ENCODE measurements around the gene TMTC2.

Gene TMTC2

DNA sequence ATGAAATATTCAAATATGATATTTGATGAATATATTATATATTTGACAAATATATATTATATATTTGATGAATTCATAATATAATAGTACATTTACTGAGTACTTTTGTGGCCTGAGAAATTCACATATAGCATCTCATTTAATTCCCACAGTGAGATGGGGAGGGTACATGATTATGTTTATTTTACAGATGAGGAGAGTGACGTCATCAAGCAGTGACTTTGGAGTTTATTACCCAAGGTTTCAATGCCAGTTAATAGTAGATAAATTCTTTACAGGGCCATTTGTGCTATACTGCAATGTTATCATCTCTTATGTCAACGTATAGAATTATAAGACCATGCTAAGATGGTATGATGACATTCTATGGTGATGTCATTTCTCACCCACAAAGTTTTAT is 352.7 kb downstream of the TMTC2 start:
- DNase-seq: no peak

DNA sequence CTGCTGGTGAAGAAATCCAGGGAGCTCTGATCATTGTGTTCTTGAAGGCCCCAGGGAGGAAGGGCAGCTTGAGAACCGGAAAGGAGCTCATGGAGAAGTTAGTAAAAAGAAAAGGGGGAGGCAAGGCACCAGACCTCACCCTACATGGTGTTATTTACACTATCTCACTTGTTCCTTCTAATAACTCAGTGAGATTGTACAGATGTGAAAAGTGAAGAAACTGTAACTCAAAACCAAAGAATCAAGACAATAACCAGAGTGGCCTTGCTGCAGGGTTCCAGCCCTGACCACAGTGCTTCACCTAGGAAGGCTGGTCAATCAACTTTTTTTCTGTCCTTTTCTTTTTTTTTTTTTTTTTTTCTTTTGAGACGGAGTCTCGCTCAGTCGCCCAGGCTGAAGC is 353.6 kb downstream of the TMTC2 start:
- no peak for DNase-seq

DNA sequence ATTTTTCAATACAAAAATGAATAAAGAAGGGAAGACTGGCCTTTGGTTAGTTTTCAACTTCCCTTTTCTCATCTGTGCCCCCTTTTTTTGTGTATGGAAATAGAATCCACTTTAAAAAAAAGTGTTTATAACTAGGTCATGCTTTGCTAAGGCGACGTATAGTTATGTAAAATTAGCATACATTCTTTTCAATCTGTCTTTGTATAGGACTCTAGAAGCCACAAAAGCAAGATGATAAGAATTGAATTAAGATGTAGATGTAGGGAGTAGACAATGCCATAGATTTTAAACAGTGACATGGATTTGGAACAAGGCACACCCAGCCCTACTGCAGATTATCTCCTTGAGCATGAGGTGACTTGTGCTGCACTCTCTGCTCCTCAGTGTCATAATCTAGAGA is 354.3 kb downstream of the TMTC2 start:
- DNase-seq: no peak

DNA sequence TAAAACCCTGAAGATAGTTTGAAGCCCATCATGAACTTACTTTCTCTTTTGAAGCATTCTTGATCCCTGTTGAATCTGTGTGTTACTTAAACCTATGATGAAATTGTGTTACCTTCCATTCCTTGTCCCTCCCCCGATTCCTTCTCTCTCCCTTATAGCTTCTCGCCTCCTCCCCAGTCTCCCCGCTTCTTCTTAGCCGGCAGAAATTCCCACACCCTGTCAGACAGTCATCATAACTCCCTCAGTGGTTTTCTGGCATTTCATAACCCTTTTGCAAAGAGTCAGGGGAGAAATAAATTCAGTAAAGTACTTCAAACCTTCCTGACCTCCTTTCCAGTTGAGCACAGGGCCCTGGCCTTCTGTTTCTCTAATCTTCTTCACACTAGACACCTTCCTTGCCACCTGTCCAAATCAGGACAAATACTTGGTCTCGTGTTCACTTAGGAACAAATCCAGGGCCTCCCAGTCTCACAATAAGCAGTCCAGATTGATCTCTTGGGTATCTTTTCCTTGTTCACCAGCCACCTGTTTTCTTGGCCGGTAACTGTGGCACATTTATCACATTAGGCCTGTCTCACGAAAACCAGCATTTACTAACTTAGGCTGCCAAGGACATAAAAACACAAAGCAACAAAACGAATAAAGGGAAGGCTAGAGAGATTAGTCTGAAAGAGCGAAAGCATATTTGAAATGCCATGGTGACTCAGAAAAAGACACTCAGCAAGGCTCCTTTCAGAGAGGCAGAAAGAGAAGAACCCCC is 355.9 kb downstream of the TMTC2 start:
- DNase-seq: no peak

DNA sequence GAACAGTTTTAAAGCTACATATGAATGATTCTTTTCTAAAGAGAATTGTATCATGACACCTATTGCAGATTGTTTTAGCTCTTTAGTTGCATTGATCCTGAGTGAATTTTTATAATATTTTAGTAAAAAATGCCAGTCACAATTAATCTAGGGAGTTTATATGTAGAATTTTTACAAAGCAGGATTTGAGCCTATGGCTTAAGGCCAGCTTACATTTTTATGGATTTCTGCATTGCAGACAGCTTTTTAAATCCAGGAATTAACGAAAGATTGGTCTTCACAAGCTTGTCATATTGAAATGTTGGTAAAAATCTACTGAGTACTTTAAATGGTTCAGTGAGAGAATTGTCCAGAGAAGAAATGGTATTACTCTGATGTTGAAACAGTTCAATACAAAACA is 358.0 kb downstream of the TMTC2 start:
- no peak for DNase-seq

DNA sequence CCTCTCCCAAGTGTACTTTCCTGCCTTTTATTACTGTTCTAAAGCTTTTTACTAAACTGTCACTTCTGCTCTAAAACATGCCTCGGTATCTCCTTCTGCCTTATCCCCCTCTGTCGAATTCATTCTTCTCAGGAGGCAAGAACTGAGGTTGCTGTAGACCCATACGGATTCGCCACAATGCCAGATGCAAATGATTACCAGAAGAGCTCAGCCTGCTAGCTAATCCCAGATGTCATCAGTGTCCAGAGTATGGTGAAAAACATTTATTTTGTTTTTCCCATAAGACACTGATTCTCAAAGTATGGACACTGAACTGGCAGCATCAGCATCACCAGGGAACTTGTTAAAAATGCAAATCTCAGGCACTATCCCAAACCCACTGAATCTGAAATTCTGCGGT is 359.3 kb downstream of the TMTC2 start:
- no peak for DNase-seq

DNA sequence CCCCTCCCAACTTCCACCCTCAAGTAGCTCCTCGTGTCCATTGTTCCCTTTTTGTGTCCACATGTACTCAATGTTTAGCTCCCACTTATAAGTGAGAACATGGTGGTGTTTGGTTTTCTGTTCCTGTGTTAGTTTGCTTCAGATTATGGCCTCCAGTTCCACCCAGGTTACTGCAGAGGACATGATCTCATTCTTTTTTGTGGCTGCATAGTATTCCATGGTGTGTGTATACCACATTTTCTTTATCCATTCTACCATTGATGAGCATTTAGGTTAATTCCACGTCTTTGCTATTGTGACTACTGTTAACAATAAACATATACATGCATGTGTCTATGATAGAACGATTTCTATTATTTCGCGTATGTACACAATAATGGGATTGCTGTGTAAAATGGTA is 362.6 kb downstream of the TMTC2 start:
- no peak for DNase-seq

DNA sequence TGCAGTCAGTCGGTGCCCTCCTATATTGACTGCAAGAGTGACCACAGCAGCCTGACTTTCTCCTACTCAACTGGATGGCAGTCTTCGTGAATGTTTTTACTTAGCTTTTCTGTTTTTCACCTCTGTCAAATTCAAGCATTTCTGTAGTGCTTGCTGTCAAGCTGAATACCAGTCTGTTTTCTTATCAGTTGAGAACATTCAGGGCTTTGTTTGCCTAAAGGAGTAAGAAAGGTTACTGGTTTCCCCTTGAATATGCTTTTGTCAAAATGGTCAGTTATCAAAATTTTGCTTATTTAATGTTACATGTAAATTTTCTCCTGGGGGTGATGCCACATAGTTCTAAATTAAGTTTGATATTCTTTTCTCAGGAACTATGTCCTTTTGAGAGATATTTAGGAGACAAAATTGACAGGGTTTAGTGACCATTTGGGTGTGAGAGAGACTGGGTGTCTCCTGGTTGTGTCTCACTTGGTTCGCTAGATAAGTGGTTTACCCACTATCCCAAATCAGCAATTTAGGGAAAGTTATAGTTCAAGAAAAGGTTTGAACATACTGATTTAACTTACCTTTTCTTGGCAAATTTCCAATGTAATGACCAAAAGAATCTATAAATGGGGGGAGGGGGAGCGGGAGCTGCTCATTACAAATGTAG is 366.3 kb downstream of the TMTC2 start:
- DNase-seq: no peak

DNA sequence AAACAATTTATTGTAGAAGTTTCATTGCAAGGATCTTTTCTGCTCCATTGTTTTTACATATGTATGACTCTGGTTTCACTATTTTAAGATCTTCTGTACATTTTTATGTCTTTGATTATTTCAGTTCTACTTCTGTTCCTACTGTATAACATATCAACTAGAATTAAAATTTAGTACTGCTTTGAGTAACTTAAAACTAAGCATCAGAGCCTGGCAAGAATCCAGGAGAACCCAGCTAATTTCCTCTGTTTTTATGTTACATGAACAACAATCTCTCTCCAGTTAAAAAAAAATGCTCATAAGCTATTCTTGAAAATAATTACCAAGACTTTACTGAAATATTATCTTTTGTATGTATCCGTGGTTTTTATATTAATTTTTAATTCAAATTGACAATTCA is 370.7 kb downstream of the TMTC2 start:
- DNase-seq: no peak

DNA sequence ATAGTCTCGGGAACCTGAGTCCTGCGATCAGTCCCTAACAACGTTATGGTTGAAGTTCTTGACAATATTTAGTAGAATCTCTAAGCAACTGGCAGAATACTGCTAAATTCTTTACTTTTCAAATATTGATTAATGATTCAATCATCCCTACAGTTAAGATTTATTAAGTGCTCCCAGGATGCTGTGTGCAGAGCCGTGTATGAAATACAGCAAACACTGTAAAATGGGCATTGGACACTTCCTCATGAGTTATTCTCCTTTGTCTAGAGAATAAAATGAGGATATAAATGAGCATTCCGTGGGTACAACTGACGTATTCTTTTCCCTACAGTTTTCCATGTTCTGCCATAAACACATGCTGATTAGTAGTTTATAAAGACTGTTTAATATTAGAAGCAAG is 372.4 kb downstream of the TMTC2 start:
- no peak for DNase-seq

DNA sequence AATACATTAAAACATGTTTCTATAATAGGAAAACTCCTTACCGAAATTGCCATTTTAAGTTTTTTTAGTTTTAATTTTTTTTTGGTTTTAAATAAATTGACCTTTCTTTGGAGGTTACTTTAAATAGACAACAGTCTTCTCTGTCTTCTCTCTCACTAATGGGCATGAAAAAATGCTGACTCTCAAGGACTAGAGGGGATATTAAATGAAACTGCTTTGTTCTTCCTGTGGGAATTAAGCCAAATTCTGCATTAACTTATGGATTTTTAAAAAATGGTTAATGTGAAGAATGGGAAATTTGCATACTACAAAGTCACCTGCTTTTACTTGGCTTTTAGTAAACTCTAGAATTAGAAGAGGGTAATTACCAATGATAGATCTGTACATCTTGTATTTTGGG is 378.9 kb downstream of the TMTC2 start:
- DNase-seq: no peak

DNA sequence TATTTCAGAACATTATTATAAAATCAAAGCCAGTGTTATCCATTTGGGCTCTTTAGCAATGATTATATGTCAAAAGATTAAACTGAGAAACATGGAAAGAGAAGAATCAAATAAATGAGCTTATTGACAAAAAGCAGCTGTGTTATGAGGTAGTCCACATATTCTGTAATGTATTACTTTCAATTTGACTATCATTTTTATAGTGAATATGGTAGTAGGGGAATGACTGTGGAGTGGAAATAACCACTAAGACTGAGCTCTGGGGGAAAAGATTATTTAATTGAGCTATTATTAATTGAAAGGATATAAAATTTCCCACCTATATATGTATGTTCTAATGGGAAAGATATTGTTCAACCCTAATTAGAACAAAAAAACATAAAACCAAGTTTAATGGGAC is 381.3 kb downstream of the TMTC2 start:
- no peak for DNase-seq

DNA sequence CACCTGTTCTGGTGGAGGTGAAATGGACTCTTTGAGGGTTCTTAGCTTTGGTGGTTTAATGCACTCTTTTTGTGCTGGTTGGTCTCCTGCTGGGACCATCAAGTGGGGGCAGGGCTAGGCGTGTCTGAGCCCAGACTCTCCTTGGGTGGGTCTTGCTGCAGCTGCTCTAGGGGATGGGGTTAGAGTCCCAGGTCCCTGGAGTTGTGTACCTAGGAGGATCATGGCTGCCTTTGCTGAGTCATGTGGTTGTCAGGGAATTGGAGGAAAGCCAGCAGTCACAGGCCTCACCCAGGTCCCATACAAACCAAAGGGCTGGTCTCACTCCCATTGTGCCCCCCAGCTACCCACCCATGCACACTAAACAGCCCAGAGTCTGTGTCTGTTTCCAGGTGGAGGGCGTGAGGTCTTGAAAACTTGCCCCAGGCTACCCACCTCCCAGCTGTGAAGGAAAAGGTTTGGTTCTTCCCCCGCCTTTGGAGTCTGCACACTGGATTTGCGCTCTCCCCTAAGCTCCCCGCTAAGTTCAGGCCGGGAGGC is 387.7 kb downstream of the TMTC2 start:
- no peak for DNase-seq

DNA sequence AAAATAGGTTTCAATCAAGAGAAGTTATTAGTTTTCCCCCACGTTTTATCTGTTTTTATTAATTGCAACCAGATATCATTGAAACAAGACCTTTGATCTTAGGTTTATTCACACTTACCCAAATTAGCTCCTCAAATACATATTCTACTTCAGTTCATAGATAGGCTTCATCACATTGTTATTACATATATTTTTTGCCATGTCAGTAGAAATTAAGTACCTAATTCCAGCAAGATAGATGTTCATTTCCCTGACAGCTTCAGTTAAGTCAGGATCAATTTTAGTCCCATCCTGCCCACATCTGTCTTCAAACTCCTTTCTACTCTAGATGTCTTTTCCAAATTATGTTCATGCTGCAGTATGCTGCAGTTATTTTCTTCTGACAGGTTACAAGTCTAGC is 388.8 kb downstream of the TMTC2 start:
- DNase-seq: no peak

DNA sequence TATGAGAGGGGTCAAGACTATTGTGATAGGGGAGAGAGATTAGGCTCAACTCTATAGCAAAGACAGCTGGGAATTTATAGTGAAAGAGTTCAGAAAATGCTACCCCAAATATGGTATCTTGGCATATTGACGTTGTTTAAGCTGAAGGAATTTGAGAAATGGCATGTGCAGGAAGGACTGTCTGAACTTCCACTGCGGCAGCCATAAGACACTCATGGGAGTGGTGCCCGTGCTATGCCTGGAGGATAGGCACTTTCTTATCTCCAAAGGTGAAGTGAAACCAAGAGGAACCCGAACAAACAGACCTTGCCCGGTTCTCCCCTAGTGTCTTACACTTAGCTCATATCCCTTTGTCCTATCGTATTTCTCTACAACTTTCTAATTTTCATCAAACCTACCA is 390.3 kb downstream of the TMTC2 start:
- no peak for DNase-seq

DNA sequence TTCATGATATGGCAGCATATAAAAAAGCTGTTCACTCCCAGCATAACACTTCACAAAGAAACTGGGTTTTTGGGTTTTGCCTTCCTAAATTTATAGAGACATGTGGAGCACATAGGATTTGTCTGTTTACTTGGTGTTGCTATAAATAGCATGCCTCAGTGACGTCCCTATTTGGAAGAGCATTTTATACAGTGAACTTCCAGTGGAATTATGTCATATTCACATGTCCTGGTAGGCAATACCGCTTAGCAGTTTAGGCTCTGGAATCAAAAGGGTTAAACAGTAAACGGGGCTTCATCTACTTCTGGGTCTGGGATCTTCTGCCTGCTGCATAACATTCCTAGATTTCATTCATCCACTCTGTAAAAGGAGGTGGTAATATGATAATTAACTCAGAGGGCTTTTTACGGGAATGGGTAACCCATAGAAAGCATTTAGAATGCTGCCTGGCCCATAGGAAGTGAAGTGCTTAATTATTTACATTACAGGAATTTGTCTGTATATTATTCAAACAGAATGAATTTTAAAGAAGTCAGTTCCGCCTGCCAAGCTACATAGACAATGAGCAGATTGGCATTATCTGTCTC is 396.1 kb downstream of the TMTC2 start:
- DNase-seq: no peak

DNA sequence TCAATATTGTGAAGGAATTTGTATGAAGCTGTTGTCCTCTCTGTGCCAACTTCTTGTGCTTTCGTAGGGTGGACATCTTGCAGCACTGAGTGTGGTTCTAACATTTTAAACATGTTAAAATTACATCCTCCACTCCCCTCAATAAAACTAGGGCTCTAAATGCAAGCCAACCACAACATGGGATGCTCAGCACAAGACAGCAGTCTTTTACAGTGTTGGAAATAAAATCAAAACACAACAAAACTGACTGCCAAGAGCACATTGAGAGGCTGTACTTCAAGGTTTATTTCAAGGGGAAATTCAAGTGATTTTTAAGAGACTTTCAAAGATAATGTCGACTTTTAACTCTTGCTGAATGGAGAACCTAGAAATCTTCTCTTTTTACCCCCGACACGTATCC is 396.9 kb downstream of the TMTC2 start:
- DNase-seq: no peak

DNA sequence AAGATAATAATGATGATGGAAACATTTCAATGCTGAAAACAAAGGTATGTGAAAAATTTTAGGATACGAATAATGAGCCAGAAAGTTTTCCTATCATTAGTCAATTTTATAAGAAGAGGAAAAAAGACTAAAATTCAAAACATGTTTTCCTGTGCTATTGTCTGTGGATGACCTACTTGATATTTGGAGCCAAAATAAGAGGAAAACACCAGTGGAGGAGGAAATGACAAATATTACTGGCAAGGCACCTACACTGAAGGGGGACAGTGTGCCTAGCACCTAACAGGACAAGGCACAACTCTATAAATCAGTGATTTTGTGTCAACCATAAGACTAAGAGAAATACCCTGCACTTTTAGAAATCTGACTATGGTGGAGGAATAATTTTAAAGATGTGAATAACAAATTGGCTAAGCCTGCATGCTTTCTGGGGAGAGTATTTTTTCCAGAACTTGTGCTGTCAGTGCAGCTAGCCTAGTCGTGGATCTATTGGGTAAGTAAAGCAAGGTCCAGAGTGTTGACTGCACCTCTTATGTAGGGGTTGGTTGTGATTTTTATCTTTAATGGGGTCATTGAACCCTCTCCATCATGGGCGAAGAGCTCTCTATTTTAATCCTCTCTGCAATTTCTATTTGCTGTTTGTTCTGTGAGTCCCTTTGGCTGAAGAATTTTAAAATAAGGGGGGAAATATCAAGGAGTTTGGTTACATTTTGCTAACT is 398.0 kb downstream of the TMTC2 start:
- no peak for DNase-seq

DNA sequence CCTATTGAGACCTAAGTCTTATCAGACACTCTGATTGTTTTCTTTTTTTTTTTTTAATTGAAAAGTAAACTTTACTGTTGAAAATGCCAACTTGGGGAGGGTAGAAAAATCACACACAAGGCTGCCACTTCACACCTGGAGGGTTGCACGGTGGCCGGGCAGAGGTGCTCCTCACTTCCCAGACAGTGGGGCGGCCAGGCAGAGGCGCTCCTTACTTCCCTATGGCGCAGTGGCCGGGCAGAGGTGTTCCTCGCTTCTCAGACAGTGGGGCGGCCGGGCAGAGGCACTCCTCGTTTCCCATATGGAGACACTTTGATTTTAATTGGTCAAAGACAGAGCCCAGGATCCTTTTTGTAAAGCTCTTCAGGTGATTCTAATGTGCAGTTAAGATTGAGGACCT is 399.3 kb downstream of the TMTC2 start:
- no peak for DNase-seq

DNA sequence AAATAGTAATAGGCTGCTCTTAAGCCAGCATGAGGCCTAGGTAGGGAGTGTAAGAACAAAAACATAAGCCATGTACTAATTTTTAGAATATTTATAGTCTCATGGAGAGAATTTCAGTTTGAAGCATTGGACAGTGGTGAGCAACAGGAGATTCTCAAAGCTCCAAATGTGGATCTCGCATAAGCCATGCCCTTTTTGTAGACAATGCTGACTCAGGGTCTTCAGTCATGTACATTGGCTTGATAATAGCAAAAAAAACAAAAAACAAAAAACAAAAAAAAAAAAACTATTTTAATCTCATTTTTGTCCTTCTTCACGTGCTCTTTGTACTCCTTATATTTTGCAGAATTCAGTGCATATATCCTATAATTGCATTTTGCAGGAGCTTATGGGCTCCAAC is 402.9 kb downstream of the TMTC2 start:
- no peak for DNase-seq

DNA sequence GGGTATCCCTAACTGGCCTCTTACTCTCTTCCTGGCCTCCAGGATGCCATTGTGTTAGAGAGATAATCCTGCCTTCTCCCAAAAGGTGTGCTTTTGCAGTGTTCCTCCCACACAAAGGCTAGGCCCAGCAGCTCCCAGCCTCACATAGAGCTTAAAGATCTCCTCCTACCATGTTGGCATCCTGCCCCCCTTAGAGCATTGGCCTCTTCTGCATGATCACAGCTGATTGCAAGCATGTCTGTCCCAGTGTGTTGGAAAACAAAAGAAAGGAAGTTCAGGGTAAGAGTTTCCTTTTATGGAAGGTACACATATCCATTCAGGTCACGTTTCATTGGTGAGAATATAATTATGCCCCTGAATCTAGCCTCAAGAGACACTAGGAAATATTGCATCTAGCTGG is 405.4 kb downstream of the TMTC2 start:
- DNase-seq: no peak

DNA sequence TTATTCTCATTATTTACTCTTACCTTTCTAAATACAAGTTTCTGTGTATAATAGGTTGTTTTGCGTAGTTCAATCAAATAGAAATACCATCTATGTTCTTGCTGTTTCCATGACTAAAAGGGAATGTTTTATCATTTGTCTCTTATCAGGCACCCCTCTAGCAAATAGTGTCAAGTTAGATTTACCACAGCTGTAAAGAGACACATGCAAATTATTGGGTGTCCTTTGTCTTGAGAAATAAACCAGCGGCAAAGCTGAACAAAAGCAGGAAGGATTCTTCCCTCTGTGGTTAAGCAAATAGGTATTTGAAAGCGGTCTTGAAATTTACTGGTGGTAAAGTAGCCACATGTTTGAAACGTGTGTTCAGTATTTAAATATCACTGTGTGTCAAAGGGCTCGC is 405.9 kb downstream of the TMTC2 start:
- DNase-seq: no peak

DNA sequence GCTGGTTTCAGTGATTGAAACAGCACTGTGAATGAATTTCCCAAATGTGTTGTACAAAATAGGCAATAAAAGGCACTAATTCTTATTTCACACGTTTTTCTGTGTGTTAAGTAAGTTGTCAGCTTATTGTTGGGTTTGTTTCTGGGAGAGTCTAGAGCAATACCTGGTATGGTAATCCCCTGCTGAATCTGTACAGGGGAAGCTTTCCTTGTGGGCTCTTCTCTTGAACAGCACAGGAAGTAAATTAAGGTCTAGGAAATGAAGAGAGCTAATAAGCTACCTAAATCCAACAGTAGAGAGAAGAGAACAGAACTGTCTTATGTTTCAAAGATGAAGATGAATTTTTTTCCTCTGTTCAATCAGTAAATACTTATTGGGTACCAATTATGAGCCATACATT is 406.7 kb downstream of the TMTC2 start:
- no peak for DNase-seq
